SIG-M5 treated with dmso at 0.1 percent for 504 hours (cell line): Measurements from ENCODE around the gene ATP11A.

Experiments
- DNase-seq: peaks from one replicate; lab custom pipeline; 2025; ENCODE audit not compliant: unreplicated experiment; lab: John Stamatoyannopoulos, UW

Gene ATP11A

GRCh38 chr13:112757759-112758086, 67.9 kb downstream of the ATP11A start:
- no peak for DNase-seq

GRCh38 chr13:112759053-112759452, 69.2 kb downstream of the ATP11A start:
- DNase-seq = no peak

GRCh38 chr13:112759827-112760226, 70.0 kb downstream of the ATP11A start:
- DNase-seq = no peak

DNA sequence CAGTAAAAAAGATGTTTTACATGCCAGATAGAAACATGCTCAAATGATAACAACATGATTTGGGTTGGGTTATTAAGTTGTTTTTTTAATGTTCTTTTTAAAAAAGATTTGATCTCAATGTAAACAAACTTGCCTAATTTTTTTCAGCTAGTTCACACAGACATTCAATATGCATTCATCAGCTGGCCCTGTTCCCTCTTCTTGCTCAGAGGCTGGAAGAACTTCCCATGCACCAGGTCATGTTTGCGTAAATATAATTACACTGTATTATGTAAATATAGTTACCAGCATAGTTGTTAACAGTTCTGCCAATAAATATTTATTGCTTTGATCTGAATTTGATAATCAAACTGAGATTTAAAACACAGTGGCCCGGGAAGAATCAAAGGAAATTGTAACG, 70.6 kb downstream of the ATP11A start:
- no peak for DNase-seq

DNA sequence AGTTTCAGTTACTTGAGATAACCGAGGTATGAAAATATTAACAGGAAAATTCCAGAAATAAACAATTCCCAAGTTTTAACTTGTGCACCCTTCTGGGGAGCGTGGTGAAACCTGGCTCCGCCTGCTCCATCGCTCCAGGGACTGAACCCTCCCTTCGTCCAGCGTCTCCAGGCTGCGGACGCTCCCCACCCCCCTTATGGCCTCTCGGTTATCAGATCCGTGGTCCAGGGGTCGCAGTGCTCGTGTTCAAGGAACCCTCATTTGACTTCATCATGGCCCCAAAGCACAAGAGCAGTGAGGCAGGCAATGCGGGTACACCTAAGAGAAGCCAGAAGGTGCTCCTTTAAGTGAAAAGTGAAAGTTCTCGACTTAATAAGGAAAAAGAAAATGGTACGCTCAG, 71.1 kb downstream of the ATP11A start:
- no peak for DNase-seq

DNA sequence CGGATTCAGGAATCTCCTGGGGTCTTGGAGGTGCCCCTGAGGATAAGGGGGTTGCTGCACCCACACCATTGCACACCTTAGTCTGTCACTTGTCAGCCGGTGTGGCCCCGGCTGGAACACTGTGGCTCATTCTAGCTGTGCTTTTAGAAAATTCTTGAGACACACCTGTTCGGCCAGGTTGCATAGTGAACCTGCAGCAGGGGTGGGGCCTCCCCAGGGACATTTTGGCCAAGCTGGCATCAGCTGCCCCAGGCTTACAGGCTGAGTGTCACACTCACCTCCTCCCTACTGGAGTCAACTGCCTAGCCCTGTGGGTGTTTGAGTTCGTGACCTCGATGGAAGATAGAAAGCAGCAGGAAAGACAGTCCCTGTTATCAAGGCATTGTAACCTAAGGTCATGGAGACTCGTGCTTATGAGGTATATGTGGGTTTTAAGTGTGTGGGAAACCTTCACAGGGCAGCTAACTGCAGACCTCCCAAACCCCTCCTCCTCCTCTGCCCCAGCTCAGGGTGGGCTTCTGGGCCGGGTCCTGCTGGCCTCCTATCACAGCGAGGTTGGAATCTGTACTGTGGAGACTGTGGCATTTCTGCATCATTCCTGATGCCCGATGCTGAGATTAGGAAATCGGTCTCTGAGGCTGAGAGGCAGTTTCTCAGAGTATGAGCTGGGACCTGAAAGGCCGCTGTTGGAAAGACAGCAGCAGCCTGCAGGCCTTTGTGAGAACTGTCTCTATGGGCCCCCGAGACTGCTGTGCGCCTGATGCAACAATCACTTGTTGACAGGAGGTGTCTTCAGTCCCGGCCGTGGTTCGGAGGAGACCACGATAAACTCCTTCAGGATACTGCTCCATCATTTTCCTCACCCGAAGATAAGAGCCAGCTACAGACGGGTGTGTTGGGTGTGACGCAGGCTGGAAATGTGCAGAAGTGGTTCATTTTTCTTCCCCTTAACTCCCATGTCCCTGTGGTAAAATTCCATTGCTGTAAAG, 72.2 kb downstream of the ATP11A start:
- no peak for DNase-seq

- no peak for DNase-seq
Observed at GRCh38 chr13:112762690-112763080, 72.8 kb downstream of the ATP11A start.

- no peak for DNase-seq
Observed at GRCh38 chr13:112764028-112764427, 74.2 kb downstream of the ATP11A start.

- DNase-seq = no peak
Observed at GRCh38 chr13:112764864-112765561, 75.2 kb downstream of the ATP11A start.

DNA sequence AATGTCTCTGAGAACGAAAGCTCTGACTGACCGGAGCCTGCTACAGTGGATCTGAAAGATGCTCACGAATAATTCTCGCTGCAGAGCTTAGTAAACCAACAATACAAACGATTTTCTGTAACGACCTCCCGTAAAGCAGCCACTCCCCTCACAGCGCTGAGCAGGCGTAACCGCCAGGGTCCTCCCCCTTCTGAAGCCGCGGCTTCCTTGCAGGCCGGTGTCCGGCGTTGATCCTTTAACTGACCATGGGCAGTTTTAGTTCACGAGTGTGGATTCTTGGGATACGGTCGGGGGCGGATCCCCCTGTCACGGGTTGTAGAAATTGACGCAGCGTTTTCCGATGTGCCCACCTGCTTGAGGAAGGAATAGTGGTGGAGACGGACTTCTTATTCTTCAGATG, 75.9 kb downstream of the ATP11A start:
- DNase-seq = no peak

GRCh38 chr13:112766336-112766735, 76.5 kb downstream of the ATP11A start:
- DNase-seq = no peak

- DNase-seq = peak; percentile 86
Observed at GRCh38 chr13:112767506-112768471, 78.0 kb downstream of the ATP11A start.

- DNase-seq = no peak
Observed at GRCh38 chr13:112768795-112769481, 79.1 kb downstream of the ATP11A start.

- no peak for DNase-seq
Observed at GRCh38 chr13:112769615-112770014, 79.8 kb downstream of the ATP11A start.

DNA sequence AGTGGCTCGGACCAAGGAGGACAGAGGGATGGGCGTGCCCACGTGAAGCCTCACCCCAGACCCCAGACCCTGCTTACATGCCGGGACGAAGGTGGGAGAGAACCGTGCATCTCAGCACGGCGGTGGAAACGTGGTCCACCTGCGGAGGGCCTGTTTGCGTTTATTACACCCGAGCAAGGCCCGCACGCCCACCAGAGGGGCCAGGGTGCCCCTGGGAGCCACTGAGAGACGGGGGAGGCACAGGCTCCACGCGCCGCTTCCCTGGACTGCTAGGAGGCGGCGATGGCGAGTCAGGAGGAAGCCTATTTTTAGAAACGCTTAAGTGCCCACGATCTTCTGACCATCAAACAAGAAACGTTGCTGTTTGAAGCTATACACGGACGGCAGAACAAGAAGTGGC, 80.7 kb downstream of the ATP11A start:
- no peak for DNase-seq

GRCh38 chr13:112771139-112771876, 81.5 kb downstream of the ATP11A start:
- no peak for DNase-seq

DNA sequence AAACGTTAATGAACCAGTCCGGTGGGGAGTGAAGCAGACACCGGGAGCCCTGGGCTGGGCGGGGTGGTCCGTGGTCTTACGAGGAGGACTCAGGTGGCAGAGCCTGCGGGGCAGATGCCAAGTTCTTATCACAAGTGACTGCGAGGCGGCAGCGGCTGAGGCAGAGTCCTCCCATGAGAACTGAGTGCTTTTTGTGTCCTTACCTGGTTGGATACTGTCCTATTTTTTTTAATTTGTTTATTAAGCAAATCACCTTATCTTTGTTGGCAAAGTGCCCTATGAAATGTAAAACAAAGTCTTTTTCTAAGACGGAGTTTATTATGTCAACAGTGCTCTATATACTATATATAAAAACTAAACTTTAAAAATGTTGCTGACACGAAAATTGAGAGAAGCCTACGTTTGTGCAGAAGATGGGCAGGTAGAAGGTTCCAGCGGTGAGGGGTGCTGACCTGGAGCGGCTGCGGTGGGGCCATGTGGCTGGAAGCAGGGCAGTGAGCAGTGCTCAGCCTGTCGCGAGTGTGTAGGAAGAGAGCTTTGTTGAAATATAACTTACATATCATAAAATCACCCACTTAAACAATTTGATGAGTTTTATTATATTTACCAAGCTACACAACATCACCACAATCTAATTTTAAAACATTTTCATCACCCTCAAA, 82.2 kb downstream of the ATP11A start:
- no peak for DNase-seq

DNA sequence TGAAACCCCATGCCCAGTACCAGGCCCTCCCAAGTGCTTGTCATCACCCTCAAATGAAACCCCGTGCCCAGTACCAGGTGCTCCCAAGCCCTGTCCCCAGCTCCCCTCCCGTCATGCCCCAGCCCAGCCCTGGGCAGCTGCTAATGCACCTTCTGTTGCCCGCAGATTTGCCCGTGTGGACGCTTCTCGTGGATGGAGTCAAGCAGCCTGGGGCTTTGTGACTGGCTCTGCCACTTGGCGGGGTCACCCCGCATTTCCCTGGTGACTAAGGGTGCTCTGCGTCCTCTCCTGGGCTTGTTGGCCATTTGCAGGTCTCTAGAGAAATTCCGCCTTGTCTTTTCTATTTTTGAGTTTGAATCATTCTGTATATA, 82.7 kb downstream of the ATP11A start:
- no peak for DNase-seq

DNA sequence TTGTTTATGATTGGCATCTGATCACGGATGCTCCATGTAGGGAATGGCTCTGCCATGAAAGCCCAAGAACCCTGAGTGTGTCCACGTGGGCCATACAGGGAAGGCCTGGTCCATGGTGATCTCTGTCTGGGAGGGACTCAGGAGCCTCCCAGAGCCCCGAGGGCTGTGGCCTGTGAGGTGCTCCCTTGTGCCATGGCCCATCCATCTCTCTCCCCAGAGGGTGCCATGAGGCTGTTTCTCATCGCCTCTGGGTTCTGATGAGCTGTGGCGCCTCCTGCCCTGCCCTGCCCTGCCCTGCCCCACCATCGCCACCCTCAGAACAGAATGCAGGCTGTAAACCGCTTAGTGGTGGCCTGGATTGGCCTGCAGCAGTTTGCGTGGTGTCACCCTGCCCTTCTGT, 83.1 kb downstream of the ATP11A start:
- DNase-seq = no peak
